Bladder microvascular endothelial cell (primary cell): ENCODE results near the gene CALML6. TPM values are rescaled to one million over a fixed set of nuclear protein-coding genes. Genes with fewer than 3 reads are reported as not detected.

Experiments used
- total RNA-seq: library from RNA; depleted of rRNA; stranded (reverse); fragments of >200 nt; gene quantifications from 2 replicates; pipeline ENCODE4 v1.2.3, GENCODE V29; 2014

CALML6 gene
- 0.06 and 0.32 TPM in 2 replicates for total RNA-seq

GRCh38 chr1:1914971-1915692 is at the start of gene CALML6:
Gene CALML6, plus strand, starts transcription at chr1:1915260. Its CDS starts 21 bp downstream, at chr1:1915281.

GRCh38 chr1:1890506-1891348 is 24.3 kb upstream of the CALML6 start, which contains the start of gene GNB1:
Gene GNB1, minus strand, starts transcription at chr1:1891087. Its CDS starts 65,634 bp downstream, at chr1:1825453.

GRCh38 chr1:1918901-1919303 is 3.8 kb downstream of the CALML6 start, which contains the start of gene TMEM52:
Gene TMEM52, minus strand, starts transcription at chr1:1919279. Its CDS starts 14 bp downstream, at chr1:1919265.

Other genes starting within 250 kb of the CALML6 start
- gene SLC35E2B, start 222.5 kb upstream of the CALML6 start, total RNA-seq, result 13.9 and 29.8 TPM in 2 replicates
- 8.4 and 17.6 TPM in 2 replicates for gene CDK11A, start 190.9 kb upstream of the CALML6 start, total RNA-seq
- 39.2 and 75.2 TPM in 2 replicates for gene NADK, start 136.8 kb upstream of the CALML6 start, total RNA-seq
- gene GNB1, start 24.2 kb upstream of the CALML6 start, total RNA-seq, result 78.7 and 202 TPM in 2 replicates
- 0.13 TPM in 1 of 2 replicates, not detected in the other for gene TMEM52, start 4.0 kb downstream of the CALML6 start, total RNA-seq
- gene CFAP74, start 88.5 kb downstream of the CALML6 start, total RNA-seq, result not detected in 2 replicates
- gene GABRD, start 104.1 kb downstream of the CALML6 start, total RNA-seq, result 0.13 and 0.81 TPM in 2 replicates
- 1.6 and 28.6 TPM in 2 replicates for gene PRKCZ, start 135.2 kb downstream of the CALML6 start, total RNA-seq